Activated naive CD8-positive, alpha-beta T cell treated with anti-CD3 and anti-CD28 coated beads, Interleukin-2, amount 50 U/mL, for 16 hours (primary cell): ENCODE results near the gene TAGLN.
A peak's percentile ranks its signal among the peaks of the same experiment; 100 is the strongest.

Experiments used
- DNase-seq: peaks from one replicate; pipeline ENCODE4 v3.0.0-alpha.2; 2020; ENCODE audit warnings: low read depth, low spot score

Gene TAGLN

DNA sequence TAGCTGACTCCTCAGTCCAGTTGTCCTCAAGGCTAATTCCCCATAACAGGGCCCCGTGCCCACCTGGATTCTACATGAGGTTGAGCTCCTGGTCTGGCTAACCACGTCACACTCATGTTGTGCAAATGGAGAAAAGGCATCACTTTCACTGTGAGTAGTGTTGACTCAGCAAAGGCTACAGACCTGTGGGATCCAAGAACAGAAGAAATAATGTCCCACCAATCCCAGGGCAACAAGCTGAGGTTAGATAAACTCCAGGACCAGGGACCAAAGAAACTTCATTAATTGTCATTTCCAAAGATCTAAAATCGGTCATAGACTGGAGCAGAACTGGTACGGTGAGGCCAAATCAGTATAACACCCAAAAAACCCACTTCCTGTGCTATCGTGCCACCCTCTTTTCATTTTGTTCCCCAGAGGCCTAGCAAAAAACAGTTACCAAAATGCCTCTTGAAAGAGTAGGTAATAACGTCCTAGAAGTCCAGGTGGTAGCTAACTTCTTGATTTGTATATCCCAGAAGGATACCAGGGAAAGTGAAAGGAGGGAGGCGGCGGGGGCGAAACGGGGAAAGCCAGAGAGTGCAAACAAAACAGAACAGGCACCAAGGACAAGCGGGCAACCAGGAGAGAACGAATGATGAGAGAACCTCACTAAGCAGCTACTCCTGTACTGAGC, 31.3 kb downstream of the TAGLN start:
- peak; percentile 29 for DNase-seq

DNA sequence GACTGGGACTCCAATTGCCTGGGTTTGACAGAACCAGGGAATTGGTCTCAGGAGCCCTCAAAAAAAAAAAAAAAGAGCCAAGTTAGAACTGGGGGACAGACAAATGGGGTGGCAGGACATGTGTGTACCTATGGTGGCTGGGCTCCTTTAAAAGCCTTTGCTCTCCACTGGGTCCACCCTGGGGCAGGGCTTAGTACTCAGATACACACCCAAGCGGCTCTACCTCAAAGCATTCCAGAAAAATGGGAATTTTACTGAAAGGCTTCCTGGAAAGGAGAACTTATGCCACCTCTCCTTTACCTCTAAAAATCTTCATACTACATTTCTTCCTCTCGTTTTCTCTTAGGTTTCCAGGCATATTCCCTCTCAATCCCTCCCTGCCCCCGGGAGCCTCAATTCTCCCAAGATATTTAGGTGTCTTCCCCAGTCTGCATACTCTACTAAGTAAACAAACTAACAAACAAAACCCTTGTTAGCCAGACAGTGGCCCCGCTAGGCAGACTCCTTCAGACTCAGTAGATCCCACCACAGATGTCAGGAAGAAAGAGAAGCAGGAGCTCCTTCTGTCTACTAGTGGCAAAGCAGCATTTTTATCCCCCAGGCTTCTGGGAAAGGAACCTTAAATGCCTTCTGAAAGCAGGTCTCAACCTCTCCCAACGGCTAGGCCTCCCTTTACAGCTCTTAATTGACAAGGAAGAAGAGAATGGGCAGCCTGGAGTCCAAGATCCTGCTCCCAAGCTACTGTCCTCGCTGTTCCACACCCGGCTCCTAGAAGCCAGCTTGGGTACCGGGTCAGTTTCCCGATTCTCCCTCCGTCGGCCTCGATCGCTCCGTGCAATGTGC, 32.0 kb downstream of the TAGLN start:
- no peak for DNase-seq

DNA sequence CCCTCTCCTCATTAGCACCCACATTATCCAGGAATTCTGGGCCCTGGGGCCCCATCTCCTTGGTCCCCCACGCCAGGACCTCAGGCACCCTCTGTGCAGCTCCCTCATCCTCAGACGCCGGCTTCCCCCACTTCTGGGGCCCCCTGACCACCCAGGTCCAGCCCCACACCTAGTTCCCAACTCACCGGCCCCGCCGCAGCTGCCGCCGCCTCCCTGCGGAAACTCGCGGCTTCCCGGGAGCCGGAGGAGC, 32.6 kb downstream of the TAGLN start, which contains the start of gene PCSK7:
TSS of gene PCSK7 (minus strand) at position 232 of the 250 bp plus-strand sequence. CDS start 2,229 bp downstream, outside the sequence.
- DNase-seq: no peak

DNA sequence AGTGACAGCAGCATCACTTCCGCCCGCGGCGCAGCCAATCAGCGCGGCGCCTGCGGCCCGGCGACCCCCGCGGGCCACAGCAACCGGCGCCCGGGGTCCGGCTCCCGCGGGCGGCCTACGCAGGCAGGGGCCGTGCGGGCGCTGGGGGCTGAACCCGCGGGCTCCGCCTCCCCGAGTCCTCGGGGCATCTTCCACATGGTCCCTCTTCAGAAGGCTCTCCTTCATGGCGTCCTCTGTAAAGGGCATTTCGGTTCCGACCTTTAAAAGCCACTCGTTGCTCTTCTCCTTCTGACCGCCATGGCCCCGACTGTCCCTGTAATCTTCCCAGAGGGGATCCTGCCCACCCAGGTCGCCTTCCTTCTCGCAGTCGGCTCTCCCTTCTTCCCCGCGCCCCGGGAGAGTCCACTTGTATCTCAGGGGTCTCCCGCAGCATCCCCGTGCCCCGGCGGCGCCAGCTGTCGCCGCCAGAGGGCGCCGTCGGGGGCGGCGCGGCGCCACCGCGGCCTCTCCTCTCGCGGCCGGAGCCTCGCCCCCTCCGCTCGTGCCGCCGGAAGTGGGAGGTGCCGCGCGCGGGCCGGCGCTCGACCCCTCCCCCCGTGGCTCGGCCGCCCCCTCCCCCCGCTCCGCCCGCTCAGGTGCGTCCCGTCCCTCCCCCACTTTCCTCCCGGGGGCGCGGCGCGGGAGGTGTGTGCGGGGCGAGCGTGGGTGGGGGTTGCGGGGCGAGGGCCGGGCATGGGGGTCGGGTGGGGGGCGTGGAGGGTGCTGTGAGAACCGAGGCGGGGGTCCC, 33.1 kb downstream of the TAGLN start, which contains the start of gene RNF214:
TSS of gene RNF214 (plus strand) at position 580 of the 787 bp plus-strand sequence. CDS start 1,602 bp downstream, outside the sequence.
- peak; percentile 35 for DNase-seq

DNA sequence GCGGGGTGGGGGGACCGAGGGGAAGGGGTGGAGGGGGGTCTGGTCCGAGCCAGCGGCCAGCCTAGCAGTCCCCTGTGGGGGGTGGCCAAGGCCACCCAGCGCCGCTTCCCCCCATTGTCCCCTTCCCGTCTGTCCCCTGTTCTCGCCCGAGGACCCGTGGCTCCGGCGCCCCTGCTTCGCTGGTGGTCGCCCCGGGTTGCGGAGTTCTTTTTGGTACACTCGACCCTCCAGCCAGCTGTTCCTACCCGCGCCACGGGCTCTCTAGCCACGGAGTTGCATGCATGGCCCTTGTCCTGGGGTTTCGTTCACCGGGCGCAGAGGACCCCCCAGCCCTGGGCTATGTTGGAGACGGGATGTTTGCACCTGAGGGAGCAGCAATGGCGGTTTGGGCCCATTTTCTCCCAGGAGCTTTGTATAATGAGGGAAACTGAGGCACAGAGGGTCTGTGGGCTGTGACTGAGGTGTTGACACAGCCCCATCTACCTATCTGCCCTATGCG, 33.8 kb downstream of the TAGLN start:
- DNase-seq: no peak

DNA sequence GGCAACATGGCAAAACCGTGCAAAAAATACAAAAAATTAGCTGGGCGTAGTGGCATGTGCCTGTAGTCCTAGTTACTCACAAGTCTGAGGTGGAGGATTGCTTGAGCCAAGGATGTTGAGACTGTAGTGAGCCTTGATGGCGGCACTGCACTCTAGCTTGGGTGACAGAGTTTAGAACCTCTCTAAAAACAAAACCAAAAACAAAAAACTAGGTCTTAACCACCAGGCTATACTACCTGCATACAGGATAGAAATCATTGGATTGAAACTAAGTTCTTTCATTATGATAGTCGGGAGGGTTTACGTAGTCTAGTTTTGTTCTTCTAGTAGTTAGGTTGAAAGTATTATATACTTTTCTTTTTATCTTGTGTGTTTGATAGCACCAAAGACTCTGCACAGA, 39.1 kb downstream of the TAGLN start:
- DNase-seq: no peak

DNA sequence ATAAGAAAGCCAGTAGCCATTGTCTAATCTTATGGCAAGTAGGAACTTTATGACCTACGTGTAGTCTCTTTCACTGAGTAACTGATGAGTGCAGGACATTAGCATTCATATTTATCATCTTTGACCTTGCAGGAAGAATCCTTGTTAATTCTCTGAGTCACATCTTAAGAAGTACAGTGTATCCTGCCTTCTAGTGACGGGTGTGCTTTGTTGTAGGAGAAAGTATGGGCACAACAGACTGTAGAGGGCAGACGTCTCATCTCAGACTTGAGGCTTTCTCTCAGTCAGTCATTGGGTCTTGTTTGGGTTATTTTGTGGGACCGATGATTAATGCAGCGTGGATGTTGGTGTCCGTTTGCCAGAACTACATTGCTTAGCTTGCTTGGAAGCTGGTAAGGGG, 40.1 kb downstream of the TAGLN start:
- DNase-seq: no peak

DNA sequence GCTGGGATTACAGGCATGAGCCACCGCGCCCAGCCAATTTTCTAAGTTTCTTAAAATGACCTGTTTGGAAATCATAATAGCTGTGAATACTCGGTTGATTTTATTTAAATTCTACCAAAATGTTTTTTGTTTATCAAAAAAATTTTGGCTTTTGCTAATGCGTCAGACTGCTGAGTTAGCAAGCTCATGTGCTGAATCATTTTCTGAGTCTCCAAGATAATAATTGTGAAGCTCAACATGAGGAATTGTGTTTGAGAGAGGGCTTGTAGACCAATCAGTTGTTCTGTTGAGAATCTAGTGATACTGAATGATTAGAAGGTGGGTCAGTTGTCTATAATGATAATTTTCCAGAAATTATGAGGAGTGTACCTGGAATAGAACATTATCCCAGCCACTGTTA, 49.2 kb downstream of the TAGLN start:
- no peak for DNase-seq

DNA sequence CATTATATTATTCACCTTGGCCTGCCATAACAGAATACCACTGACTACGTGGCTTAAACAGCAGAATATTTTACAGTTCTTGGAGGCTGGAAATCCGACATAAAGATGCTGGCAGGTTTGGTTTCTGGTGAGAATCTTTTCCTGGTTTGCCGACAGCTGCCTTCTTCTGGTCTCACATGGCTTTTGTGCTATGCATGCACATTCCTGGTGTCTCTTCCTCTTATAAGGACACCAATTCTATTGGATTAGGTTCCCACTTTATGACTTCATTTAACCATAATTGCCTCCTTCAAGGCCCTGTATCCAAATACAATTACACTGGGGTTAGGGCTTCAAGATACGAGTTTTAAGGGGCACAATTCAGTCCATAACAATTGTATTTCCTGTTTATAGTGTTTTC, 50.4 kb downstream of the TAGLN start:
- DNase-seq: no peak

DNA sequence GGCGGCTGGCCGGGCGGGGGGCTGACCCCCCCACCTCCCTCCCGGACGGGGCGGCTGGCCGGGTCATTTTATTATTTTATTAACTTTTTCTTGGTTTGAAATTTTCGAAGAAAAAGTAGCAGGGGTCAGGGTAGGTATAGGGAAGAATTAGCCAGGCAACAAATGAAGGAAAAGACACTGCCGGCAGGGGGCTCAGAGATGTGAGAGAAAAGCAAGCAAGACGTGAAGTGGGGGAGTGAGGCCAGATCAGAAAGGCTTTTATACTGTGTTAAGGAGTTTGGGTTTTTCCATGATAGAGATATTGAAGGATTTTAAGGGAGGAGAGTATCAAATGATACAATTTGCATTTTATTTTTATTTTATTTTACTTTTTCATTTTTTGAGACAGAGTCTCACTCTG, 52.3 kb downstream of the TAGLN start:
- DNase-seq: no peak

DNA sequence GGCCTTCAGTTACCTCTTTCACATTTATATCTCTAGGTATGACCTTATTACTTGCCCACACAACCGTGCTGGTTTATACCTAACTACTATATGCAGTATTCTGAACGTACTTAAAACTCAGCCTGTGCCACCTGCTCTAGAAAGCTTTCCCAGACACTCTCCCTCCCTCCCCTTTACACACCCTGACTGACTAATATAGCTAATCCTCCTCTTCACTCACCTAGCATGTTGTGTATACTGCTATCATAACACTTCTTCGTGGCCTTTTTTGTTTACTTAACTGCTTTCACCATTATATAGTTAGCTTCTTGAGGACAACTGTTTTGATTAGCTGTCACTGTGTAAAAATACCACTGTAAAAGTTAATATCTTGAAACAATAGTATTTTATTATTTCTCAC, 56.8 kb downstream of the TAGLN start:
- DNase-seq: no peak

DNA sequence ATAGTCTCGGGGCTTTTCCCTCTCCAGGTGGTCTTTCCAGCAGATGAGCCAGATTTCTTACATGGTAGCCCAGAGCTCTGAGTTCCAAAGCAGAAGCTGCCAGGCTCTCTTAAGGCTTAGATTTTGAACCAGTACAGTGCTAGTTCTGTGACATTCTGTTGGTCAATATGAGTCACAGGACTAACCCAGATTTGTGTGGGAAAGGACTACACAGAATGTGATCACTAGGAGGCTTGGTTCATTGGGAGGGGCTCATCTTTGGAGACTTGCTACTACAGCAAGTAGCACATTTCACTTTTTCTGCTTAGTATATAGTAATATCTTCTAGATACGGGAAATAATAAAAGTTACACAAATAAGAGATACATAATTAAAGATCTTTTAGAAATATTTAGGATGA, 57.4 kb downstream of the TAGLN start:
- no peak for DNase-seq
